BE2C (cell line): Measurements from ENCODE around the gene TREM2.

ENCODE experiments used
- DNase-seq: peaks from one replicate; pipeline ENCODE4 v3.0.0-alpha.2; 2020
- H3K27me3 ChIP-seq: fragments of 250-450 bp; sonication (Bioruptor Pico); 2 replicates; pipeline ENCODE4 v1.5.1; 2020; ENCODE audit warnings: mild to moderate bottlenecking
- H3K36me3 ChIP-seq: fragments of 250-450 bp; sonication (Bioruptor Pico); 2 replicates; pipeline ENCODE4 v1.5.1; 2020; ENCODE audit warnings: mild to moderate bottlenecking
- H3K4me1 ChIP-seq: fragments of 250-450 bp; sonication (Bioruptor Pico); 2 replicates; pipeline ENCODE4 v1.5.1; 2020
- H3K4me3 ChIP-seq: 2 replicates; pipeline ENCODE4 v1.5.1; 2011; ENCODE audit warnings: low read depth, low read length
- H3K9me3 ChIP-seq: fragments of 250-450 bp; sonication (Bioruptor Pico); 2 replicates; pipeline ENCODE4 v1.5.1; 2020
- TF ChIP-seq, protein P1 (sequence below): IDR thresholded peaks from 2 replicates; pipeline ENCODE4 v1.5.1; 2012; ENCODE audit warnings: mild to moderate bottlenecking, low read depth, low read length

TREM2 gene

DNA sequence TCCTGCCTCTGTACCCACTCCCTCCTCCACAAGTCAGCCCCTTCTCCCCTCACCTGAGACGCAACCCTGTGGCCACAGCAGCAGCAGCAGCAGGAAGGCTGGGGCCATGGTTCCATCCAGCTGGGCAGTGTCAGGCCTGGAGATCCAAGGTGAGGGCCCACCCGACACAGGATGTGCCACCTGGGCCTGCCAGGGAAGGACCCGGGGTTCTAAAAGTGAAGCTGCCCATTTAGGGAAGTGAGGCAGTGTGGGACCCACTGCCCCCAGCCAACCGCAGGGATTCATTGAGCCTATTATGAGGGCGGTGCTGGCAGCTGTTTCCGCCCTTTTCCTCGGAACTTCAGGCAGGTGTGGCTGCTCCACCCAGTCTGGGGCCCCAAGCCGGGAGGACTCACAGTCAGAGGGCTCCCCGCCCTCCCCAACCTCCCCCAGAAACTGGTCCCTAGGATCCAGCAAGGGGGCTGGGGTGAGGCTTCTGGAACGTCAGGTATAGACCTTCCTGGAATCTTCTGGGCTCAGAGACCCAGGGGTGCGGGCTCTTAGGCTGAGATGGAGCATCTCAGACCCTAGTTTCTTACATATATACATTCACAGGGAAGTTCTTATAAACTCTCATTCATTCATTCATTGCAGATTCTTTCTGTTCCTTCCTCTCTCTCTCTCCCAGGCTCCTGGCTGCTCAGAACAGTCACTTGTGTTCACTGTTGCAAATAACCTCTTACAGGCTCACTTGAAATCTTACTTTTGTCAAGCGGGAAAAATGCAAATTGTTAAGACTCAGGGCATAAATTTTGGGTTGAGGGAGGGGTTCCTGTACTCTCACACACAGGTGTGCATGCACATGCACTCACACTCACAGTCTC is 38.2 kb upstream of the TREM2 start, which contains the start of gene TREML2:
Gene TREML2 (minus strand): TSS at position 249 of the 863 bp plus-strand sequence. CDS start 141 bp downstream, at position 108.
- Histone ChIP-seq H3K27me3 (peaks cover 5% of the 10 kb centered on the region; the same call in 1 of the 2 replicates), H3K36me3 (no peaks in the 10 kb centered on the region), H3K9me3 (no peaks in the 10 kb centered on the region), H3K4me3 (no peak within 1 kb of the TSS), H3K4me1 (no peaks in the 10 kb centered on the region)
- TF ChIP-seq, protein P1, sequence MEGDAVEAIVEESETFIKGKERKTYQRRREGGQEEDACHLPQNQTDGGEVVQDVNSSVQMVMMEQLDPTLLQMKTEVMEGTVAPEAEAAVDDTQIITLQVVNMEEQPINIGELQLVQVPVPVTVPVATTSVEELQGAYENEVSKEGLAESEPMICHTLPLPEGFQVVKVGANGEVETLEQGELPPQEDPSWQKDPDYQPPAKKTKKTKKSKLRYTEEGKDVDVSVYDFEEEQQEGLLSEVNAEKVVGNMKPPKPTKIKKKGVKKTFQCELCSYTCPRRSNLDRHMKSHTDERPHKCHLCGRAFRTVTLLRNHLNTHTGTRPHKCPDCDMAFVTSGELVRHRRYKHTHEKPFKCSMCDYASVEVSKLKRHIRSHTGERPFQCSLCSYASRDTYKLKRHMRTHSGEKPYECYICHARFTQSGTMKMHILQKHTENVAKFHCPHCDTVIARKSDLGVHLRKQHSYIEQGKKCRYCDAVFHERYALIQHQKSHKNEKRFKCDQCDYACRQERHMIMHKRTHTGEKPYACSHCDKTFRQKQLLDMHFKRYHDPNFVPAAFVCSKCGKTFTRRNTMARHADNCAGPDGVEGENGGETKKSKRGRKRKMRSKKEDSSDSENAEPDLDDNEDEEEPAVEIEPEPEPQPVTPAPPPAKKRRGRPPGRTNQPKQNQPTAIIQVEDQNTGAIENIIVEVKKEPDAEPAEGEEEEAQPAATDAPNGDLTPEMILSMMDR = no peak
- no peak for DNase-seq

DNA sequence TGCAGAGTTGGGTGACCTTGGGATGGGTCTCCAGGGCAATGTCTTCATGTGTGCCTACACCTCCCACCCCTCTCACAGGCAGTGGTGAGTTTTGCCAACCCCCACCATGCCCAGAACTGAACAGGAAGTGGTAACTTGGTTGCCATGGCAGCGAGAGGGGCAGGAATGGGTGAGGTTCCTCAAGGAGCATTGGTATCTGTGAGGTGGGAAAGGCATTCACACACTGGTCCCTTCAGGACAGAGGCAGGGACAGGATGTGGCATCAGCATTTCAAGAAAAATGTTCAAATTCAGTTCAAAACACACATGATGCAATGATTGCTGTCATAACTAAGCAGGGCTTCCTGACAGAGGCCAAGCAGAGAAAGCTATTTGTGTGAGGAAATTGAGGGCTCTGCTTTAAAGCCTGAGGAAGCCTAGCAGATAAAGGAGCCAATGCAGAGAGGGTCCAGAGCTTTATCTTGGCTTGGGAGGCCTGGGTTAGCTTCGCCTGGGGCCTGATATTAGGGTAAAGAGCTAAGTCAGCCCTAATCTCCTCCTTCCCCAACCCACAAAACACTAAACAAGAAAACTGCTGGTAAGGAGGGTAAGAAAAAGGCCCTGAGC is 37.5 kb upstream of the TREM2 start:
- no peaks in the 10 kb centered on the region for H3K36me3 ChIP-seq
- no peak overlapping the region for H3K4me3 ChIP-seq
- DNase-seq = no peak

DNA sequence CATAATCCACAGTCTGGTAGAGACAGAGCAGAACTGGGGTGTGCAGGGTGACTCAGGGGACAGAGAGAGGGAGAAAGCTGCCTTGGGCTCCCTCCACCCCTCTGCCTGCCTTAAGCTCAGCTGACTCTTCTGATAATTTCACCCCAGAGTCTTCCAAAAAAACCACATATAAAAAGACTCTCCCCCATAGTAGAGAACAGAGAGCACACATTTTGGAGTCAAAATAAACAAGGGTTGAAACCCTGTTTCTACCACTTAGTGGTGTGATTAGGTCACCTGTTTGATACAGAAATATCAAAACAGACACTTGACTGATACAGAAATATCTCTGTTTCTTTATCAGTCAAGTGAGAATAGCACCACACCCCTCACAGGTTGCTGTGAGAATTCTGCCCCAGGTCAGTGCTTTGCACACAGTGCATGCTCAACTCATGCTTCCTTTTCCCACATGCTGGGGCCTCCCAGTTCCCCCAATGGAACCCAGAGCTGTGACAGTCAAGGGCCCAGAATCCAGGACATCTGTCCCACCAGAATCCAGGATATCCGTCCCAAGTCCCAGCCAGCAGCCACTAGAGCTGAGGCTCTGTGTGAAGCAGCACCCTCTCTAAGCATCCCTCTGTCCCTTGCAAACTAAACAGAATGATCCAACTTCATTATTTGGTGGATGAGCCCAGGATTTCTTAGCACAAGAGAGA is 36.8 kb upstream of the TREM2 start:
- no peak for DNase-seq
- no peaks in the 10 kb centered on the region for H3K9me3 ChIP-seq
- no peaks in the 10 kb centered on the region for H3K4me1 ChIP-seq
- peaks cover 10% of the 10 kb centered on the region; the same call in 1 of the 2 replicates for H3K27me3 ChIP-seq
- TF ChIP-seq, protein P1 = no peak
- H3K4me3 ChIP-seq = no peak overlapping the region
- H3K36me3 ChIP-seq = no peaks in the 10 kb centered on the region

More for the DNA sequence above, 37.5 kb upstream of the TREM2 start:
- H3K27me3 ChIP-seq = peaks cover 10% of the 10 kb centered on the region; the same call in 1 of the 2 replicates
- H3K4me1 ChIP-seq = no peaks in the 10 kb centered on the region
- TF ChIP-seq, protein P1 = no peak
- H3K9me3 ChIP-seq = no peaks in the 10 kb centered on the region

DNA sequence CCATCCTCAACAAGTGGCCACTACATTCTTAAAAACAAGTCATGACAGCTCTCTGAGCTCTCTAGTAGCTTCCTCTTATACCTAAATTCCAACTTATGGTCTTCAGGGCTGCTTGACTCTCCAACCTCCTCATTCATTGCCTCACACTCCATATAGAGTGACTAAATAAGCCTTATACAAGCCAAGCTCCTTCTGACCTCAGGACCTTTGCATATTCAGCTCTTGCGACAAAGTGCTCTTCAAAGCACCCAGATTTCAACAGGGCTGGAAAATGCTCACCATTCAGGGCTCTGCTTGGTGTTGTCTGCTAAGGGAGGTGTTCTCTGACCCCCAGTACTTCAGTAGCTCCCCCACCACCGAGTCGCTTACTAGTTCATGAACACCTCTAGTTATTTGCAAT is 34.3 kb upstream of the TREM2 start:
- no peaks in the 10 kb centered on the region for H3K4me1 ChIP-seq
- no peak overlapping the region for H3K4me3 ChIP-seq
- H3K27me3 ChIP-seq = peaks cover 10% of the 10 kb centered on the region; the same call in 1 of the 2 replicates
- no peaks in the 10 kb centered on the region for H3K36me3 ChIP-seq
- H3K9me3 ChIP-seq = no peaks in the 10 kb centered on the region
- TF ChIP-seq, protein P1 = no peak
- no peak for DNase-seq

DNA sequence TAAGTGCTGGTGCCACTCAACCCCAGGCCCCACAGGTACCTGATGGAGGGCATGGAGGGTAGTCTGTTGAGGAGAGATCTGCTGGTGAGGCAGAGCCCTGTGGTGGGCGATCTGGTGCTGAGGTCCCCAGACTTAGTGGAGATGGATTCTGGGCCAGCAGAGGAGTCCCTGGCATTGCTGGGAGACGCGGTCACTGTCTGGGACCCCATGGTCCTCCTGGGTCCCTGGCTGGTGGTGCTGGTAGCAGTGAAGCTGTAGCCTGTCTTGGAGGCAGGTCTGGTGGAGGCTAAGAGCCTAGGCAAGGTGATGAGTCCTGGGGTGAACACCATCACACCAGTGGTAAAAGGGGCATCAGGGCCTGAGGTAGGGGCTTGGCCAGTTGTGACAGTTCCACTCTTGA is 31.5 kb upstream of the TREM2 start:
- H3K27me3 ChIP-seq = peaks cover 10% of the 10 kb centered on the region; the same call in 1 of the 2 replicates

More for the DNA sequence above, 31.5 kb upstream of the TREM2 start:
- H3K4me3 ChIP-seq = no peak overlapping the region
- H3K36me3 ChIP-seq = no peaks in the 10 kb centered on the region
- TF ChIP-seq, protein P1 = no peak
- no peaks in the 10 kb centered on the region; the same call in 1 of the 2 replicates for H3K9me3 ChIP-seq
- no peaks in the 10 kb centered on the region for H3K4me1 ChIP-seq
- no peak for DNase-seq
